NCI-H1436 treated with DMSO at 0.1 percent for 48 hours (cell line): ENCODE data around the gene VIM.
"Not testable (repeated sequence)": the region's sequence is repeated elsewhere in the genome, so short reads cannot be mapped to it uniquely, and the experiment has no call there.

Experiments
- DNase-seq: peaks from one replicate; lab custom pipeline; 2025; lab: John Stamatoyannopoulos, UW

The VIM gene

DNA sequence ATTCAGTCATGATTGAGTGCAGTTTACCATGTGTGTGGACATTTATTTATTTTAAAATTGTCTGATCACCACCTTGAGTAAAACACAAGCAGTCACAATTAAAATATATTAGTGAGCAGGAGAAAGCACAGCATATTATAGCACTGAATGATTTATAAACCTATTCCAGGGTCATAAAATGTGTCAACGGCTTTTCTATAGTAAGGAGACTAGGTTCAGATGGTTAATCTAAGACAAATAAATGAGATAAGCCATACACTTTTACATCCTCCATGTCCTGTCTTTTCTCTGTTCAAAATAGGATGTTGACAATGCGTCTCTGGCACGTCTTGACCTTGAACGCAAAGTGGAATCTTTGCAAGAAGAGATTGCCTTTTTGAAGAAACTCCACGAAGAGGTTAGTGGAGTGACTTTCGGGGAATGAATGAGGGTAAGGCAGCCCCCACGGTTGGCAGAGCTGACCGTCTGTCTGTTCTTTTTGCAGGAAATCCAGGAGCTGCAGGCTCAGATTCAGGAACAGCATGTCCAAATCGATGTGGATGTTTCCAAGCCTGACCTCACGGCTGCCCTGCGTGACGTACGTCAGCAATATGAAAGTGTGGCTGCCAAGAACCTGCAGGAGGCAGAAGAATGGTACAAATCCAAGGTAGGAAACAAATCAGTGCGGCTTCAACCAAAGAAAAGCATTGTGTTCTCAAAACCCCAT, 5.4 kb downstream of the VIM start:
- DNase-seq, result no peak

DNA sequence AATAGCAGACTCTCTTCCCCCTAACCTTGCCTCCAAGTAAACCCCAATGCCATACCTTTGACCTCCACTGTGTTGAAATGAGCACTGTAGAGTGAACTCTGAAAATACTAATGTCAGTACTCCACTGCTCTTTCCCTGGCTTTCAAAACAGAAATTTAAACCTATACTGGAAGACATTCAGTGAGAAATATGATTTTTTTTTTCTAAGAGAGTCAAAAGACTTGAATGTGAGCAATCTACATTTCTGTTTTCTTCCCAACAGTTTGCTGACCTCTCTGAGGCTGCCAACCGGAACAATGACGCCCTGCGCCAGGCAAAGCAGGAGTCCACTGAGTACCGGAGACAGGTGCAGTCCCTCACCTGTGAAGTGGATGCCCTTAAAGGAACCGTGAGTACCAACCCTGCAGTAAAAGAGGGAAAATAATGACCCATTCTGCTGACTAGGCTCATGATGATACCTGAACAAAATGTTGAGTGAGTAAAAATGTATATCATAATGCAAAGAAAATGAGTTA, 6.4 kb downstream of the VIM start:
- no peak for DNase-seq

DNA sequence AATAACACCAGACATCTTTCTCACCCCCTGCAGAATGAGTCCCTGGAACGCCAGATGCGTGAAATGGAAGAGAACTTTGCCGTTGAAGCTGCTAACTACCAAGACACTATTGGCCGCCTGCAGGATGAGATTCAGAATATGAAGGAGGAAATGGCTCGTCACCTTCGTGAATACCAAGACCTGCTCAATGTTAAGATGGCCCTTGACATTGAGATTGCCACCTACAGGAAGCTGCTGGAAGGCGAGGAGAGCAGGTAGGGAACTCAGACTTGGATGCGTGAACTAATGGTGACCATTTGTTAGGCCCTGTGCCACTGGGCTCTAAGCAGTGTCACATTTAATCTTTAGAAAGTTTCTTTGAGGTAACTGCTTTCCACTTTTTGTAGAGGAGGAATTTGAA, 7.1 kb downstream of the VIM start:
- DNase-seq, result no peak

DNA sequence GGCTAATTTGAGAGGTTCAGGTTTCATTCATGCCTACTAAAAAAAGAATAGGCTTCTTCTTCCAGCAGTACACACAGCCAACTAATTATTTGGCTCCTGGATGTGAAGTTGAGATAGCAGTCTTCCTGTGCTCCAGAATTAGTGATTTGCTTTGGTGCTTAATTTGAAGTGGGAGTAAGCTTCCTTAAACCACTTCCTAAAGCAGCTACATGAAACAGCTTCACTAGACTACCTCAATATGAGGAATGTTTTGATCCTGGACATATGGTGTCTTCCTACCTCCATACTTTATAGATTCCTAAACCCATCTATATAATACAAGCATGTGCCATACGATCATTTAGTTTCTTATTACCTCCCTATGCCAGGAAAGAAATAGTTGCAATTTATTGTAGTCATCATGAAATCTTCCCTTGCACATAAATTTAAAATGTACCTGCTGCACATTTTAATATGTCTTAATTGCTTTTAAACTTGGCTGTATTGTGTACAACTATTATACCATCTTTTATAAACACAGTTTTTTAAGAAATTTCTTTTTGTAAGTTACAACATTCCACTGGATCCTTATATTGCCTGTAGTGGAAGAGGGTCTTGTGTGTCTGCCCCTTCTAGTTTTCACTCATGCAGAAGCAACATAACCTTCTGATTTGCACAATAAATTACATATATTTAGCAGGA, 8.6 kb downstream of the VIM start:
- no peak for DNase-seq

DNA sequence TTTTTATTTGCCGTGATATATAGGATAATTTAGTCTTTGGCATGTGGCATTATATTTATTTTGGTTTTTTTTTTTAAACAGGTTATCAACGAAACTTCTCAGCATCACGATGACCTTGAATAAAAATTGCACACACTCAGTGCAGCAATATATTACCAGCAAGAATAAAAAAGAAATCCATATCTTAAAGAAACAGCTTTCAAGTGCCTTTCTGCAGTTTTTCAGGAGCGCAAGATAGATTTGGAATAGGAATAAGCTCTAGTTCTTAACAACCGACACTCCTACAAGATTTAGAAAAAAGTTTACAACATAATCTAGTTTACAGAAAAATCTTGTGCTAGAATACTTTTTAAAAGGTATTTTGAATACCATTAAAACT, 9.1 kb downstream of the VIM start:
- DNase-seq, result no peak

DNA sequence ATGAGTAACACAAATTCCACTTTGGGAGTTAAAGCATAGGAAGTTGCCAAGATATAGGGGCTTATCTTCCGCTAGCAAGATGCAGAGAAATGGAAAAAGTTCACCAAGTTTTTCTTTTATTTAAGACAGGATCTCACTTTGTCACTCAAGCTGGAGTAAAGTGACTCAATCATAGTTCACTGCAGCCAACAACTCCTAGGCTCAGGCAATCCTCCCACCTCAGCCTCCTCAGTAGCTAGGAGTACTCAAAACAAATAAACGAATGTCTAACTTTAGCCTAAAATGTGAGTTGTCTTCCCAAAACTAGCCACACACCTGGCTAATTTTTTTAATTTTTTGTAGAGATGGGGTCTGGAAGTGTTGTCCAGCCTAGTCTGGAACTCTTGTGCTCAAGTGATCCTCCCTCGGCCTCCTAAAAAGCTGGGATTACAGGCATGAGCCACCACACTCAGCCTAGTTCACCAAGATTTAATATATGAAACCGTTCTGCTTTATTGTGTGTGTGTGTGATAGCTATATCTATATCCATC, 9.9 kb downstream of the VIM start:
- DNase-seq, result no peak

DNA sequence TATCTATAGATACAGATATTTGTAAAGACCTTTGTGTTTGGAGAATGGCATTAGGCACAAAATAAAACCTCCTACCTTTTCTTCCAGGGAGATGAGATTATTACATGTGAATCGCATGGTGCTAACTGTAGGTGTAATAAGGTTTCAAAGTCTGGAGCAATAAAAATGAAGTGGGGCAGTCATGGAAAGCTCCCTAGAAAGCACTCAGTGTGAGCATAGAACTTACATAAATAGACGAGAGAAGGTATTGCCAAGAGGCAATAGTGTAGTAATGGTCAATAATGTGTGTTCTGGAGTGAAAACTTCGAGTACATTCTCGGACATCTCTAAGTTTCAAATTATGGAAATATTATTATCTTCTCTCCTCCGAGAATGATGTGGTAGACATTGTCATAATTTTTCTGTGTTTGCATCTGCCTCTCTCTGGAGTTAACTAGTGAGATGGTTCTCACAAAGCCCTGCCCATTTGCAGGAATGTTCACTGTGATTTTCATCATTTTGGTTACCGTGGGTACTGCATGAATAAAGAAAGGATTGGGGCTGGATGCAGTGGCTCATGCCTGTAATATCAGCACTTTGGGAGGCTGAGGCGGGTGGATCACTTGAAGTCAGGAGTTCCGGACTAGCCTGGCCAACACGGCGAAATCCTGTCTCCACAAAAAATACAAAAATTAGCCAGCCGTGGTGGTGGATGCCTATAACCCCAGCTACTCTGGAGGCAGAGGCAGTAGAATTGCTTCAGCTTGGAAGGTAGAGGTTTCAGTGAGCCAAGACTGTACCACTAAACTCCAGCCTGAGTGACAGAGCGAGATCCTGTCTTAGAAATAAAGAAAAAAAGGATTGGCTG, 10.6 kb downstream of the VIM start:
- DNase-seq, result no peak

DNA sequence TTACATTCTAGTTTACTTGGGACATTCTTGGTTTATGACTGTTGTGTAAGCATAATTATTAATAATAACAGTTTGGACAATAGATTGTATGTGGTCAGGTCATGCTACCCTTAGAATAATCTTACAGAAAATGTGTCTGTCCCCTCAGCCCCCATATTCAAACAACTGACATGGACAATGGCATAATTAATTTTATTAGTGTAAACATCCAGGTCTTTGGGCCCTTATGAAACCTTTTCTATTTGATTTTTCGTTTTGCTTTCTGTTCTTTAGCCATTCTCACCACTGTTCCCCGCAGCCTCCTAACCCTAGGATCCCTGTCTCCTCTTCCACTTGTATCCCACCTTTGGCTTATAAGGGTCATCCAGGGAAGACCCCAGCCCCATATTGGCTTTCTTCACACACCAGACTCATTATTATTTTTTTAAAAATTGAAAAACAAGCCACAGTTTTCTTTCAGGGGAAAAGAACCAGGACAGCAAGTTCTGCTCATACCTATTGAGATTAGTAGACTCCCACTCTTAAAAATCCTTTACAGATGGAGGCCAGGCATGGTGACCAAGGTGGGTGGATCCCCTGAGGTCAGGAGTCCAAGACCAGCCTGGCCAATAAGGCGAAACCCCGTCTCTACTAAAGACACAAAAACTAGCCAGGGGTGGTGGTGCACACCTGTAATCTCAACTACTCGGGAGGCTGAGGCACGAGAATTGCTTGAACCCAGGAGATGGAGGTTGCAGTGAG, 11.5 kb downstream of the VIM start:
- DNase-seq, result no peak

DNA sequence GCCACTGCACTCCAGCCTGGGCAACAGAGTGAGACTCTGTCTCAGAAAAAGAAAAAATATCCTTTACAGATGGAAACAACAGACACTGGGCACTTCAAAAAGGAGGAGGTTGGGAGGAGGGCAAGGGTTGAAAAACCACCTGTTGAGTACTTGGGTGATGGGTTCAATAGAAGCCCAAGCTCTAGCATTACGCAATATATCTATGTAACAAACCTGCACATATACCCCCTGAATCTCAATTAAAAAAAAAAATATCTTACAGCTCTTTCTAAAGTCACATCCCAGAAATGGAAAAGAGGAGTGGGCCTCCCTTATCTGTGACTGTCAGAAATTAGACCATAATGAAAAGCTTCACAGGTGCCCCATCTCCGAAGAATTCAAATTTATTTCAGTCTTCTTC, 12.1 kb downstream of the VIM start:
- DNase-seq, result no peak

DNA sequence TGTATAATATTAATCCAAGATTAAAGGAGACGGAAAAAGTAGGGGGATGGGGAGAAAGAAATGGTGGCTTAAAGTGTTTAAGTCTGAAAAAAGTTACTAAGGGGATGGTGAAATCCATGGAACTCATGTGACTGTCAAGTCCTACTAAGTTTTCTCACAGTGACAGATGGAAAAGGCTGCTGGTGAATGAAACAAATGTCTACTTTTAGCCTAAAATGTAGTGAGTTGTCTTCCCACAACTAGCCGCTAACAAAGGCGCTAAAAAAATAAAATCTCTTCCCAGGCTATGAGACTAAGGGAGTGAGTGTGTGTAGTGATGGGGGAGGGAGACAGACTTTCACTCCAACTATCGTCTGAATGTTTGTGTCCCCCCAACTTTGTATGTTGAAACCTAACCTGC, 12.6 kb downstream of the VIM start:
- no peak for DNase-seq

DNA sequence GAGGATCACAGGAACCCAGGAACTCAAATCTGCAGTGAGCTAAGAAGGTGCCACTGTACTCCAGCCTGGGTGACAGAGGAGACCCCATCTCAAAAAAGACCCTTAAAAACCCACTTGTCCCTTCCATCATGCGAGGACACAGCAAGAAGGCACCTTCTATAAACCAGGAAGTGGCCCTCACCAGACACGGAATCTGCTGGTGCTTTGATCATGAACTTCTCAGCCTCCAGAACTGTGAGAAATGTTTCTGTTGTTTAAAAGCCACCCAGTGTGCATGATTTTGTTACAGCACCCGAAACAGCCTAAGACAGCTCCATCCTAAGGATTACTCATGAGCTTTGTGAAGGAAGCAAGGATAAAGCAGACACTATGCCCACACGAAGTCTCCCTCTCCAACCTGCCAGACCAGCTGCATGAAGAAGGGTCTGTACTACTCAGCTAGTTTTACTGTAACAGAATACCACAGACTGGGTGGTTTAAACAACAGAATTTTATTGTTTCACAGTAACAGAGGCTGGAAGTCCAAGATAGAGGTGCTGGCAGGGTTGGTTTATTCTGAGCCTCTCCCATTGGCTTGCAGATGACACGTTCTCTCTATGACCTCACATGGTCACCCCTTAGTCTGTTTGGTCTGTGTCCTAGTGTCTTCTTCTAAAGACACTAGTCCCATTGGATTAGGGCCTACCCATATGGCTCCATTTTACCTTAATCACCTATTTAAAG, 13.7 kb downstream of the VIM start:
- DNase-seq, result no peak

DNA sequence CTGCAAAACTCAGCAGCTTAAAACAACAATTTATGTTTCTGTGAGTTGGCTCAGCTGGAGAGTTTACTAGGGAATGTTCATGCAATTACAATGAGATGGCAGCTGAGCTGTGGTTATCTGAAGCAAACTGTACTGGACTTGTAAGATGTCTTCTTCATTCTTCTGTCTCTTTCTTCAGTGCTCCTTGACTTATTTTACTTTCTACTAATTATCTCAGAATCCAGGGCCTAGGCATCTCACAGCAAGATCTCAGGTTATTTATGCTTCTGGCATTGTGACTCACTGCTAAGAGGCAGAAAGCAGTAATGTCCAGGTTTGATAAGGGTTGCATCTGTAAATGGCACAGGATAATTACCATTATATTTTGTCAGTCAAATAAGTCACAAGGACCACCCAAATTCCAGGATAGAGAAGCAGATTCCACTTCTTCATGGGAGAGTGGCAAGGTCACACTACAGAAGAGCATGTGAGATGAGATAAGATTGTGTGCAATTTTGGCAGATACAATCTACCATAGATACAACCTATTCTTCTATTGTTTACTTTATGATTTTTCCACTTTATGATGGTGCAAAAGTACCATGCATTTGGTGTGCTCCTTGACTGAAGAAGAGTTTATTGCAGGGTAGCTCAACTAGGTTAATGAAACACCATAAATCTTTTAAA, 16.8 kb downstream of the VIM start:
- DNase-seq, result no peak

DNA sequence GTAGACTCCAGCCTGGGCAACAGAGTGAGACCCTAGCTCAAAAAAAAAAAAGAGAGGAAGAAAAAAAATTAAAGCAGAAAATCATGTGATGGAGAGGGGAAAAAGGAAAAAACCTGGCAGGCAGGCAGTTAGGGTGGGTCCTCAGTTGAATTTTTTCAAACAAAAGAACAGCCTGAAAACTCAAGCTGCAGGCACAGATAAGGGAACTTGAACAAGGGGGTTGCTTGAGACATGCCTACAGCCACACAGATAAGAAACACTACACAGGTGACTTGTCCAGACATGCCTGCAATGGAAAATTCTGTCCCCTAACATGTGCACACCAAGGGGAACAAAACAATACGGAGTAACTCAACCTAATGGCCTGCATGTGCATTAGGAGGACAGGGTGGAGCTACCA, 19.2 kb downstream of the VIM start:
- DNase-seq, result no peak

DNA sequence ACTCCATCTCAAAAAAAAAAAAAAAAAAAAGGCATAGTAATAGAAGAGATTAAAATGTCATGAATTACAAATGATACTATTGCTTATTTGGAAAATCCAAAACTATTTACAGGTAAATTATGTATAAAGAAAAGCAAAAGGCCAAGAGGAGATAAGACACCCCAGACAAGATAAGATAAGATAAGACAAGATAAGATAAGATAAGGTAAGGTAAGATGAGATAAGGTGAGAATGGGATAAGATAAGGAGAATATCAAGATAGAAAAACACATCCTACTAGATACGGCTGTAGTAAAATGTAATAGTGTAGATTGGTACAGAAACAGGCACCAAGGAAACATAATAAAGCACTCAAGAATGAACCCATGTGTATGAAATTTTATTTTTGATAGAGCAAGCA, 20.9 kb downstream of the VIM start:
- no peak for DNase-seq

DNA sequence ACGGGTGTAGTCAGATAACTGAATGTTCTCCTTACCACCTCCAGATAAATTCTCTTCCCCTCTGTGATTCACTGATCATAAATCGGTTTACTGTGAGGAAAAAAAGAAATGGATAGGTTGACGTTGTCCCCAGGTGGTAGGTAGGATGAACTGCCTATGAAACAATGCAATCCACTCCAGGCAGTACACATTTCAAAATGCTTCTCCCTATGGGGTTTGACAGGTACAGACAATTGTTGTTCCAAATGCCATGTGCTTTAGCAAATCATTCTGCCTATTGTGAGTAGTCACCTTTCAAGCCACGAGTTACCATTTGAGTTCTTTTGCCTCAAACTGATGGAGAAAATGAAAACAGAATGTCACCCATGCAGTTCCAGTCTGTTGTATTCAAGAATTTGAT, 21.8 kb downstream of the VIM start:
- no peak for DNase-seq

DNA sequence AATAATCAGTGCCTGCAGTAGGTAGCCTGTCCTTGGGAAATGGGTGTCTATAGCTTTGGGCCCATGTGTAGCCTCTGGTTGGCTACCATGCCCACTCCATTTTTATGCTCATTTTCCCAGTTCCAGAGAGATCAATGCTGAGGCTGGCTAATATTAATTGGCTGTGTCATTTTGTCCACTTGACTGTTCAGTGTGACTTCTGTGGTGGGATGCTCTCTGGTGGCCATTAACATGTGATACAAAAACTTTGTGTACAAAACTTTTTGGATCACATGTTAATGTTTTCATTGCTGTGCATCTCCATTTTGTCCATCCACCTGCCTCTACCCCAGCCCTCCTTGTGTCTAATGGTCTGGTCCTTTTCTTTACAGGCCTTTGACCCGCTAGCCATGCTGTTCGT, 22.7 kb downstream of the VIM start:
- DNase-seq, result no peak

DNA sequence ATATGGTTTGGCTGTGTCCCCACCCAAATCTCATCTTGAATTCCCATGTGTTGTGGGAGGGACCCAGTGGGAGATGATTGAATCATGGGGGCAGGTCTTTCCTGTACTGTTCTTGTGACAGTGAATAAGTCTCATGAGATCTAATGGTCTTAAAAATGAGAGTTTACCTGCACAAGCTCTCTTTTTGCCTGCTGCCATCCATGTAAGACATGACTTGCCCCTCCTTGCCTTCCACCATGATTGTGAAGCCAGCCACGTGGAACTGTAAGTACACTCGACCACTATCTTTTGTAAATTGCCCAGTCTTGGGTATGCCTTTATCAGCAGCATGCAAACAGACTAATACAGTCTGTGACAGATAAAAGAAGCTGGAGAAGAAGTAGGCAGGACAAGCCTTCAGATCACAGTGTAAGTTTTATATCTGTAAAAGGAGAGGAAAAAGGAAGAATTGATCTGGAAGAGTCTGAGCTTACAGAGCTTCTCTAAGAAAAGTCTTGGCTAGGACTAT, 26.6 kb downstream of the VIM start:
- DNase-seq, result not testable (repeated sequence)

DNA sequence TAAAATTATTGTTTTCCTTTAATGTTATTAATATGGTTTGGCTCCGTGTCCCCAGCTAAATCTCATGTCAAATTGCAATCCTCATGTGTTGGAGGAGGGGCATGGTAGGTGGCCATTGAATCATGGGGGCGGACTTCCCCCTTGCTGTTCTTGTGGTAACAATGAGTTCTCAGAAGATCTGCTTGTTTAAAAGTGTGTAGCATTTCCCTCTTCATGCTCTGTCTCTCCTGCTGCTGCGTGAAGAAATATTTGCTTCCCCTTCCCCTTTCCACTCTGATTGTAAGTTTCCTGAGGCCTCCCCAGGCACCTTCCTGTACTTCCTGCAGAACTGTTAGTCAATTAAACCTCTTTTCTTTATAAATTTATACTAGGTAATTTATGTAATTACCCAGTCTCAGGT, 27.5 kb downstream of the VIM start:
- no peak for DNase-seq

DNA sequence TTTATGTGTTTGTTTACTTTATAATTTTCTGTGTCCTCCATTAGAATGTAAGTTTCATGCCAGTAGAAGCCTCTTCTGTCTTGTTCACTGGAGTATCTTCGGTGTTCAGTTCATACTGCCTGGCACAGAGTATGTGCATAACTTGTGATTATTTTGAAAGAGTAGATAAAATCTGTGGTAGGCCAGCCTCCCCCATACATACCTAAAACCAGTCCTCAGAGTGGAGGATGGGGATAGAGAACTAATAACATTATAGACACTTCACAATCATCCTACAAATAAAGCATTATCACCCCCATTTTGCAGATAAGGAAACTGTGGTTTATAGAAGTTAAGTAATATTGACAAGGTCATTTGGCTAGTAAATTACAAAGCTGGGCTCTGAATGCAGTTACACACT, 28.0 kb downstream of the VIM start:
- no peak for DNase-seq

DNA sequence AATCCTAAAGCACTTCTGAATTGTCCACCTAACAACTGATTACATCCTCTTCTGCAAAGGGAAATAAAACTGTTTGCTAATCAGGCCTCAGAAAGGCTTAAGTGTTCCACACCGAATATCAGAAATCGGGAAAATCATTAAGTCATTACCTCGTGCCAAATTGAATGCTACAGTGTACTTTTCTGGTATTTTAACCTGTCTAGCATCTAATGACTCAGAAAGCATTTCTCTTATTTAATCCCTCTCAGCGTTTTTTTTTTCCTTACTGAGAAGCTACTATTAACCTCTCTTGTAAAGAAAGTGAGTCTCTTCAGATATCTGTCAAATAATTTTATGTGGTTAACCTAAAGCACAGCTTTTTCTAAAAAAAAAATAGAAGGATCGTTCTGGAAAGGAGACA, 28.6 kb downstream of the VIM start:
- no peak for DNase-seq
